NCI-H748 (cell line): ENCODE measurements around the gene IKZF1.
A peak's percentile ranks its signal among the peaks of the same experiment; 100 is the strongest.
"Not testable (repeated sequence)": the region's sequence is repeated elsewhere in the genome, so short reads cannot be mapped to it uniquely, and the experiment has no call there.

ENCODE experiments used
- DNase-seq: peaks from one replicate; lab custom pipeline; 2025; ENCODE audit not compliant: unreplicated experiment; lab: John Stamatoyannopoulos, UW

Gene IKZF1

DNA sequence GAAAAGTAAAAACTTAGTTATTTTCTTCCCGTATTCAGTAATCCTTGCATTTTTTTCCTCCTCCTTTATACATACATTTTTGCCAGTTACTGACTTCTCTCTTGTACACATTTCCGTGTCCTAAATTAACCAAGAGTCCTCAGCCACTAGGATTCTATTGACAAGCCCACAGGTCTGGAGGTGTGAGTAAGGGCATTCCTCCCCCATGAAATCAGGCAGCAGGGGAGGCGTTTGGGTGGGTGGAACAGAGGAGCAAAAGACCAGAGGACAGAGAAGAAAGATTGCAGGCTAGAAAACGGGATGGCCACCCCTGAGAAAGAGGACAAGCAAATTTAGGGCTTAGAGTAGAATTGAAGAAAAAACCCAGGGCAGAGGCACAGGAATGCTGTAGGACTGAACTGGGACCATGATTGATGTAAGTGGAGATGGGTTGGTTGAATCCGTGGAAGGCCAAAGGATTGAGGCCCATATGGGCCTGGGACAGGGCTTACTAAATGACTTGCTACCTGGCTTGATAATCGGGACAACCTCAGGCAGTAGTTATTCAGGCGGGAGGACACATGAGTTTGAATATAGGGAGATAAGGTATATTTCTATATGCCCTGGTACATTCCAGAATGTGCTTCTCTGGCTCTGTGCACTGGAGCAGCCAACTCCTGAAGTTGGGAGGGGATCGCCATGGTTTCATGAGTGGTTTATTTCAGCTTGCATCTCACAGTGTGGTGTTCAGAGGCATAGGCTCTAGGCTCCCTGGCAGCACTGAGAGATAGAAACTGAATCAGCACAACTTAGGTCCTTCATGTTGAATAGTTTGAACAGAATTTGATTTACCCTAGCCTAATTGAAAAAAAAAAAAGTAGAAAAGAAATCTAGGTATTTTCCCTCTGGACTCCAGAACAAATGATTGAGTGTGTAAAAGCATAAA is 28.0 kb downstream of the IKZF1 start:
- peak; percentile 17 for DNase-seq

DNA sequence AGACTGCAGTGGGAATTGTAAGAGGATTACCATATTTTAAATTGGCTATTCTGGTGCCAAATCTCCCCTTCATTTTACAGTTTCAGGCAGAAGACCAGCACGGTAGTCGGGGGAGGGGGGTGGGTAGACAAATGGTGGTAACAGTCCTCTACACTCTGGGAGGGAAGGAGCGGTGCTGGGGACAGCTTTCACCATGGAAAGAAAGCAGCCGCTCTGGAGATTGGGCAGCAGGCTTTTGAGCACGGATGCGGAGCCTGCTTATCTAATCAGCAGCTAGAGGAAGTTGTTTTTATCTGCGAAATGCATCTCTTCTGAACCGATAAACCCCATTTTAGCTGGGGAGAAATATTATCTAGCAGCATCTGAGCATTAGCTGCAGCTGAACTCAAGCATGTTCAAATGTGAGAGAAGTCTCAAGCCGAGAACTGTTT is 28.7 kb downstream of the IKZF1 start:
- no peak for DNase-seq

DNA sequence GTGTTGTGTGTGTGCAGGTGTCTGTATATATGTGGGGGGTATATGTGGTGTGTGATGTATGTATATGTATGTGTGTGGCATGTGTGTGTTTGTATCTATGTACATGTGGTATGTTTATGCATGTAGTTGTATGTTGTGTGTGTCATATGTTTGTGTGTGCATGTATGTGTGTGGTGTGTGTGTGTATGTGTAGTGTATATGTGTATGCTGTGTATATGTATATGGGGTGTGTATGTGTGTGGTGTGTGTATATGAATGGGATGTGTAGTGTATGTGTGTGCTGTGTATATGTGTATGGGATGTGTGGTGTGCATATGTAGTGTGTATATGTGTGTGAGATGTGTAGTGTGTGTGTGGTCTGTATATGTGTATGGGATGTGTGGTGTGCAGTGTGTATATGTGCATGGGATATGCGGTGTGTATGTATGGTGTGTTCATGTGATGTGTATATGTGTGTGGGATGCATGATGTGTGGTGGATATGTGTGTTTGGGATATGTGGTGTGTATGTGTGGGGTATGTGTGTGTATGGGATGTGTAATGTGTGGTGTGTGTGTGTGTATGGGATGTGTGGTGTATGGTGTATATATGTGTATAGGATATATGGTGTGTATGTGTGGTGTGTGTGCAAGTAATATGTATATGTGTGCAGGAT is 30.0 kb downstream of the IKZF1 start:
- no peak for DNase-seq

DNA sequence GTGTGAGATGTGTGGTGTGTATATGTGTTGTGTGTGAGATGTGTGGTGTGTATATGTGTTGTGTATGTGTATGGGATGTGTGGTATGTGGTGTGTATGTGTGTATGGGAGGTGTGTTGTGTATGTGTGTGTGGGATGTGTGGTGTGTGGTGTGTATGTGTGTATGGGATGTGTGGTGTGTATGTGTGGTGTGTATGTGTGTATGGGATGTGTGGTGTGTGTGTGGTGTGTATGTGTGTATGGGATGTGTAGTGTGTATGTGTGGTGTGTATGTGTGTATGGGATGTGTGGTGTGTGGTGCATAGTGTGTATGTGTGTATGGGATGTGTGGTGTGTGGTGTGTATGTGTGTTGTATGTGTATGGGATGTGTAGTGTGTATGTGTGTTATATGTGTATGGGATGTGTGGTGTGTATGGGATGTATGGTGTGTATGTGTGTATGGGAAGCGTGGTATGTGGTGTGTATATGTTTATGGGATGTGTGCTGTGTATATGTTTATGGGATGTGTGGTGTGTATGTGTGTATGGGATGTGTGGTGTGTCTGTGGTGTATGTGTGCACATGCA is 30.8 kb downstream of the IKZF1 start:
- no peak for DNase-seq

DNA sequence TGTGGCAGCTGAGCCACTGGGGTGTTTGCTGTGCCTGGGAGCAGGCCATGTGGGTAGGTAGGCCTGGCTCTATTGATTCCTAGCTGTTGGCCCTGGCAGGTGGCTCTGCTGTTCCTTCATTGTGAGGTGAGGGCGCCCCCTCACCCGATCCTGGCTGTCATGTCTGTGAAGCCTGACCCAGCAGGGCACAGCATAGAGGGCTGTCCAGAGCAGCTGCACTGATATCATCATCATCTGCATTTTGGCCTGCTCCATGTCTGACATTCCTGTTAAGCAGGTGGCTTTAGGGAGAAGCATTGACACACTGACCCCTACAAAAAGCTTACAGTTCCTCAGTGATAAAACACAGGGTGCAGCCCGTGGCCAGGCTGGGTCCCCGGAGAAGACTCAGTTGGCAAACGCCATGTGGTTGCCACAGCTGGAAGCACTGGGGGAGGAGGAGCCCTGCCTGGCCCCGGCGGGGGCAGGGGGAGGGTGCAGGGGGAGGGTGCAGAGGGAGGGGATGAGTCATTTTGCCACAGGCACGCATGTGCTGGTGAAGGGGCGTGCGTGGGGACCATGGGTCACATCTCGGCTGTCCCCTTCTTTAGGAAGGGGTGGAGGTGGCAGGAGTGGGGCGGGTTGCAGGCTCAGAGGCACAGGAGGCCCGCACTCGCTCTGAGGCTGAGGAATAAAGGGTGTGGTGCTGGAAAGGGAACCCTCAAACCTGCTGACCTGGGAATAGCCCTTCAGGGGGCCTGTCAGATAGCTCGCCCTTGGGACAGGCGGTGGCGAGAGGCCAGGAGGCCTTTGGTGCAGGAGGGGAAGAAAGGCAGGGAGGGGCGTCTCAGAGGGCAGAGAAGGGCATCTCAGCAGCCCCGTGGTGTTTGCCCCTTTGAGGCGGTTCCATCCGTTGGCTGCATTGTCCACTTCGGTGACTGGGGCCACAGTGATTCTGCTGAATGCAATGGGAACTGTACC is 31.6 kb downstream of the IKZF1 start:
- no peak for DNase-seq

DNA sequence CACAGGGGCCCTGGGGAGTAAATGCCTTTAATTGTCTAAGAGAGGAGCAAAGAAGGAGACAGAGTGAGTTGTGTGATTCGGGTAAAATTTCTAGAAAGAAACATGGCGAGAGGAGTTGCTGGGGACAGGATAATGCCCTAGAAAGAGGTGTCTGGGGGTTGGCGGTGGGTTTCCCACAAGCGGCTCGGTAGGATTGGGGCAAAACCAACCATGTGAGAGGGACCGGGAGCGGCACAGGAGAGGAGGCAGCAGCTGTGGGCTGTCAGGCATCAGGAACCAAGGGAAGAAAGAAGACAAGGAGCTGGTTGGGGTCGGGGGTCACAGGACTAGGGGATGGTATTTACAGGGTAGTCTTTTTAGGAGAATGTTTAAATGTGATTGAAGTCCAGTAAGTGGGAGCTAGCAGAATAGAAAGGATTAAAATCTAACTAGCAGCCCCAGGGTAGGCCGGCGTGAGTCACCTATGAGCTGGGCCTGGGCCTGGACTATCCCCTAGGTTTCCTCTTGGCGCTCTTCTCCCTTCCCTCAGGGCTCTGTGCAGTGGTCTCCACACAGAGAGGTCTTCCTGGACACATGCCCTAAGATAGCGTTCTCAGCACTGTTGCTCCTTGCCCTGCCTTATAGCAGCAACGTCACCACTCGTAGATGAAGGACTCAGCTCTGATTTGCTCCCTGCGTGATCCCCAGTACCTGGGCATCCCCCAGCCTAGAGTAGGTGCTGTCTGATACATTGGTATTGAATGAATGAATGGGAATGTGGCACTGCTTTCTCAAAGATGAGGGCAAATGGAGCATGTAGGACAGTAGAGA is 32.6 kb downstream of the IKZF1 start:
- no peak for DNase-seq

DNA sequence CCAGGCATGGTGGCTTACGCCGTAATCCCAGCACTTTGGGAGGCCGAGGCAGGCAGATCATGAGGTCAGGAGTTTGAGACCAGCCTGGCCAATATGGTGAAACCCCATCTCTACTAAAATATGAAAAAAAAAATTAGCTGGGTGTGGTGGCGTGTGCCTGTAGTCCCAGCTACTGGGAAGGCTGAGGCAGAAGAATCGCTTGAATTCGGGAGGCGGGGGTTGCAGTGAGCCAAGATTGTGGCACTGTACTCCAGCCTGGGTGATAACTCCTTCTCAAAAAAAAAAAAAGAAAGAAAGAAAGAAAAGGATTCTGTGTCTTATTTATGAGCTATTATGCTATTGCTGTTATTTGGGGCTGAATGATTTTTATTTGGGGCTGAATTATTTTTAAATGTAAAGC is 35.0 kb downstream of the IKZF1 start:
- DNase-seq: not testable (repeated sequence)

DNA sequence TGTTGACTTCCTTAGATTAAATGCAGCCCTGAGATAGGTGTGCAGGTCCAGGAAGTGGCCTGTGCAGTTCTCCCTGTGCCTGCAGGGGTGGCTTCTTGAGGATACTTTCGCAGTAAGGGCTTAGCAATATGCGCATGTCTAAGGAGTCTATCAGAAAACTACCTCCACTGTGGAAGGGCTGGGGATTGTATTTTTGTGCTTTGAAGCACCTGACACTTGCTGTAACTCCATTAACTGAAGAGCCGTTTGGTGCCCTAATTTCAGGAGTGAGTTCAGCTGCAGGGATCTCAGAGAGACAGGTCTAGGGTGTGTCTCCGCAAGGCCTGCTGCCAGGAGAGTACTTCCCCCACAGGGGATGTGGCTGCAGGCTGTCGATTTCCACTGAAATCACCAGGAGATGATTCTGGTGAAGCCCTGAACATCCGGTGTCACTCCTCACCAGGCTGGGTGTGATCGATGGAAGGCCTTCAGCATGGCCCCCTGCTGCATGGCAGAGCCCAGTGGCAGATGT is 35.5 kb downstream of the IKZF1 start:
- peak; percentile 27 for DNase-seq

DNA sequence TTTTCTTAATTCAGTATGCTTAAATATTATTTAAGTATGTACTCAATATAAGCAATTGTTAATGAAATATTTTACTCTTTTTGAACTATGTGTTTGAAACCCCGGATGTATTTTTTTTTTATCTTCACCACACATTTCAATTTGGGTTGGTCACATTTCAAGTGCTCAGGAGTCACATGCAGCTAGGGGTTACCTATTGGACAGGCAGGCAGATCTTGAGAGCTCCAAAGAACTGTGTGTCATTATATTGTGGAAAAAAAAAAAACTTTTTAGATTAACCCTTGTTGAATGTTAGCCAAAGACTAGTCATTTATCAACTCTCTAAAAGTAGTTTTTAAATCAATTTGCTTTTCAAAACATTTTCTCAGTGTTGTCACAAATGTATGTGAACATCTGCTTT is 37.2 kb downstream of the IKZF1 start:
- DNase-seq: no peak

DNA sequence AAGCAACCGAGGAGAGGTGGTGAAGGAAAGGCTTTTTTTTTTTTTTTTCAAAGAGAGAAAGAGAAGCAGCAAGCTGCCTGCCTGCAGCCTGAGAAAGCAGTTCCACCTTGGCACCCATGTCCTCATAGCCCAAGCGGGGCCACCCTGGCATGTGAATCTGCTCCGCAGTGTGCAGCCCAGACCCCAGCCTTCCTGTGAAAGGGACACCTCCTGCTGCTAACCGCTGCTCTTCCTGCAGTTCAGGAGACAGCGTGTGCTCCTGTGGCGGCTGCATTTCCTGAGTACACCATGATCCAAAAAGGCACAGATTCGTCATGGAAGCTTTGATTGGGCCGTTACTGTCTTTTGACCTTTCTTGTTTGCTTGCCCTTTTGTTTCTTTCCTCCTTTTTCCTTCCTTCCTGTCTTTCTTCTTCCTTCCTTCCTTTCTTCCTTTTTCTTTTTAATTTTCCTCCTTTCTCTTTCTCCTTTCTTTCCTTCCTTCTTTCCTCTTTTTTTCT is 38.1 kb downstream of the IKZF1 start:
- DNase-seq: peak; percentile 13

DNA sequence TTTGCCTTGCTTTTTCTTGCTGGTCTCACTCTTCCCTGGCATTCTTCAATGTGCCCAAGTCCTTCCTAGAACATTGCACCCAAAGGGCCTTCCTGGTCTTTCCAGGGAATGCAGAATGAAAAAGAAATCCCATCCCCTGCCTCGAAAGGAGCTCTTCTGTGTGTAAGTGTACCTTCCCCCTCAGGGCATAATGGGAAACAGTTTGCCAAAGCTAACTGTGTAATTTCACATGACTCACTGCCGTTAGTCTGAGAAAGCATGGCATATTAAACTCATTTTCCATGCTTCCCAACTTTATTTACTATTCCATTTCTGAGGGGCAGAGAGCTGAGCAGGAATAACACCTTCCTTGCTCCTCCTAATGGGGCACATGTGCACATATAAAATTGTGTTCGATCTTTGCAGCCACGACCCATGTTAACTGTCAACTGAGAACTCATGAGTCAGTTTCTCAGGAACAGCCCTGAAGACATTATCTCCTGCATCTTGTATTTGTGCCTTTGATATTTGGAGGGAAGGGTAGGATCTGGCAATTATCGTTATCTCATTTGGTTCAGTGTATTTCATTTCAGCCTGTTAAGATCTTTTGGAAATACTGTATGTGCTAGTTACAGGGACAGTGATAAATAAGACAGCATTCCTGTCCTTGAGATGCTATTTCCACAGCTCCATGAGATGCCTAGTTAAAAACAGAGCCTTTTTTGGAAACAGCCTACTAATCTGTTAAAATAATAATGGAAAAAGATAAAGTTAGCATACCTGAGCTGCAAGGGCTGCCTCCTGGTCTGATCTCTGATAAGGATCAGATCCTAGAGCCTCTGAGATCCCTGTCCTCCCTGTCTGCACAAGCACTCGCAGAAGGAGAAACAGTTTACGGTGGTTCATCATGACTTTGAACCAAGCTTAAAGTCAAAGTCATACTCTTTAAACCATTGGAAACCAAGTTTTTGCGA is 42.3 kb downstream of the IKZF1 start:
- DNase-seq: no peak

DNA sequence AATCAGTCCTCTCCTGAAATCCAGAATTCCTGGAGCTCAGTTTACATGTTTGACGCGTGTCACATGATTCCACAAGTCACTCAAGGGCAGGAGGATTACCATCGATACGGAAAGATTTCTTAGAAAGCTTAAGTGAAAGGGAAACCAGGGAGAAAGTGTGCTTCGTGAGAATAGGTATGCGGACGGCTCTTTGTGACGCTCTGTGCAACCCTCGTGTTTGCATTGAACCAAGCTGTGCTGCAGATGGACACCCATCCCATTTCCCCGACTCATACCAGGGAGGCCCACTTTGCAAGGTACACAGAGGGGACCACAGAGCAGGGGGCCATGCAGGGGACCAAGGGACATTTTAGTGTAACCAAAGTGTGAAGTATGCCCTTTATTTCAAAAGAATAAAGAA is 43.2 kb downstream of the IKZF1 start:
- no peak for DNase-seq

DNA sequence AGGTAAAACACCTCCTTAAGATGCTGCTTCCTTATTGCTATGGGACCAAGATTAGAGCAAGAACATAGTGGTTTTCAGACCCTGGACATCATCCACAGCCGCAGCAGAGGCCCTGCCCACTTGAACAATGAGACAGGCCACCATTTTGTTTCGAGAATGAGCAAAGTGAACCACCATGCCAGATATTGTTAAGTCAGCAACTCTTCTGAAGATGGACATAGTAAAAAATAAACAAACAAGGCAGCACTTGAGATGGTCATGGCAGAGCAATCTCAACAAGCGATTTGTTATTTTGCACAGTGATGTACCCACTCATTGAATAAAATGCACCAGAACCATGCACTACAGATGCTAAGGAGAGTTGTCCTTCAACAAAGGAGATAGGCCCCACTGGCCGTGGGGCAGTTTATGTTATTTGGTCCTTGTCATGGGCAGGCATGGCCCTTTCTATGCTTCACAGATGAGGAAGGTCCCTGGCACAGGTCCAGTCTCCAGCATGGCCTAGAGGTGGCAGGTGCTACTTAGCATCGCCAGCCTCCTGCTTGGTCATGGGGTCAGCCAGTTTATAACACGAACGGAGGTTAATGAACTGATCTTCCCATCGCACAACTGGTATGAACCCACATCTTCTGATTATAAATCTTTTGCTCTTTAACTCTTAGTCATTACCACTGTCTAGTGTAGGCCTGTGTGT is 44.1 kb downstream of the IKZF1 start:
- DNase-seq: peak; percentile 26

DNA sequence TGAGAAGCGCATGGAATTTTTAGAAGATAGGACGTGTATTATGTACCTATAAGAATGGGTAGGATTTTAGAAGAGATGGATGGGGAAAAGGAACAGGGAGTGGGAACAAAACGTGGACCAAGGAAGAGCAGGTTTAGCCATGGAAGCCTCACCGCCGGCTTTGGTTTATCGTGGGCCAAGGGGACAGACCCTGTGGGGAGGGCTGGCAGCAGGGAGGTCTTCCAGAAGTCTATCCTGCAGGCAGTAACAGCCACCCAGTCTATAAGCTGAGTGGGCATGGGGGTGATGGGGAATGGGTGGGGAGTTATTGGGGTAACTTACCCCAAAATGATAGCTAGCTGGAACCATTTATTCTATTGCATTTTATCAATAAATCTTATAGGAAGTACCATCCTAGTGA is 44.9 kb downstream of the IKZF1 start:
- no peak for DNase-seq

DNA sequence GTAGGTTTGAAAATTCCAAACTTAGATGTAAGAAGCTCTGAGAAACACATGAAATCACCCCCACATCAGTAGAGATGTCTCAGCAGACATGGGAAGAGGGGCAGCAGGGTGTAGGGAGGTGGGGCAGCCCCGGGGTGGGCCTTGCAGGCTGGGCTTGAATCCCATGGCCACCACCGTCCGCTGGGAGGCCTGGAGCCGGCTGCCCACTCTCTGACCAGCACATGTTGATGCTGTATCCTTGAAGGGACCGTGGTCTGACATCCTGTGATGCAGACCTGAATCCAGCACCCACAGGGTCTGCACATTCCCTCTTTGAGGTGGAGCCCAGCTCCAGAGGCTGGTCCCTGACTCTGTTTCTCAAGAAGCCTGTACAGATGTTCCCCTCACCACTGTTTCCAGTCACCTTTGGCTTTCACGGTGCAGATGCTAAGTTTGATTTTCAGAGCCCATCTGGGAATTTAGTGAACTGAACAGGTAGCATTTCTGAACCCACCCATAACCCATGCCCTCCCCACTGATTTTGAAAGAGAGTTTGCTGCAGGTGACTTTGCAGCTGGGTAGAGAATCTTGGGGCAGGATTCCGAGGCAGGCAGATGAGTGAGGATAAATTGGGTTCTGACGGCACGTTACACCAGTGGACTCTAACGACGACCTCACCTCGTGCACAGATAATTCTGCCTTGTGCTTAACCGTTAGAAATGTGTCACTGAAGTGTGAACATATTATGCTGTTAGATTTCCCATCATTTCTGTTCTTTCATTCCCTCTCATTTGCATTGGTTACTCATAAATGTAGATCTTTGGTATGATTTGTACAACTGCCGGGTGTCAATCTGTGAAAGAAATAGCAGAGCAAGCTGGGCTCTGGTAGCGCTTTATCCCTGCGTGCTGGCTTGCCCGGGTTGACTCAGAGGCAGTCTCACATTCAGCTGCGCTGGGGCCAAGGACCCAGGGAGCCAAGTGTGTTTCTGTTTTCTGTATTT is 45.7 kb downstream of the IKZF1 start:
- no peak for DNase-seq

DNA sequence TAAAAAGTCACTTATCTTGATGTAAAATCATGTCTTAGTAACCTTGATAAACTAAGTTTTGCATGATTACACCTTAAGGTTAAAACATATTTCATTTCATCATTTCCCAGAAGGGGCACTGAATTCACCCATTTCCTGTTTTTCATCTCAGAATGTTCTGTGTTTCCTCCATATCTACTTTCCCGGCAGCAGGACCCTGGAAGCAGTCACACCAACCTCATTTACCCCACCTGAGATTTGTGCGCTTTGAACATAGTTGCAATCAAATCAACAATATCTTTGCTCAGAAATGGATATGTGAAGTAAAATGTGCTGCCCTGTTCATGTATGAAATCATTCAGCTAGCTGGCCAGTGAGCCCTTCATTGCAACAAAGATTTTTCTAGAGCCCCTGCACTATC is 46.8 kb downstream of the IKZF1 start:
- DNase-seq: no peak

DNA sequence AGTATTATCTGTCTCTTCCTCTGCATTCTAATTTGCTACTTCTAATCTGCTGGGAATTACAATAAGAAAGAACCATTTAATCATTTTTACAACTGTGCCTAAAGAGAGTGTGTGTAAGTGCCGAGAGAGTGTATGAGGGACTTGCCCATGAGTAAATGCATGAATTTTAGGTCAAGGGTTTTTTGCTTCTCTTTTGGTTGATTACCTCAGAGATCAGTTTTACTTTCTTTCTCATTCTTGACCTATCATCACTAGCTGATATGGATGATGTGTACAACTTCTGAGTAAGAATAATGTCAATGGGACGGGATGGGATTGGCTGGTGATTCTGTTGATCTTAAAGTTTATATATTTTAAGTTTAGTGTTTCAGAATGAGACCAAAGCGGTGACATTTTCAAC is 47.8 kb downstream of the IKZF1 start:
- DNase-seq: no peak
